ENCODE results near the gene OPCML.

OPCML gene

GRCh38 chr11:133300666-133301065, 231.6 kb downstream of the OPCML start:
- no peak for DNase-seq (ENCODE audit: low read depth in 2 of 2)

- no peak for DNase-seq (ENCODE audit: low read depth in 2 of 2)
Measured at GRCh38 chr11:133291780-133292179, 240.5 kb downstream of the OPCML start.

GRCh38 chr11:133285359-133285758, 246.9 kb downstream of the OPCML start:
- no peak for DNase-seq (ENCODE audit: low read depth in 2 of 2)

GRCh38 chr11:133284156-133284555, 248.1 kb downstream of the OPCML start:
- DNase-seq (ENCODE audit: low read depth in 2 of 2) = no peak

GRCh38 chr11:133277886-133278285, 254.4 kb downstream of the OPCML start:
- no peak for DNase-seq (ENCODE audit: low read depth in 2 of 2)

GRCh38 chr11:133271871-133272776, 260.2 kb downstream of the OPCML start:
- no peak for DNase-seq (ENCODE audit: low read depth in 2 of 2)

- DNase-seq (ENCODE audit: low read depth in 2 of 2) = no peak
Measured at GRCh38 chr11:133271206-133271605, 261.1 kb downstream of the OPCML start.

- DNase-seq (ENCODE audit: low read depth in 2 of 2) = no peak
Measured at GRCh38 chr11:133269267-133269666, 263.0 kb downstream of the OPCML start.

- DNase-seq (ENCODE audit: low read depth in 2 of 2) = no peak
Measured at GRCh38 chr11:133266986-133267385, 265.3 kb downstream of the OPCML start.

- DNase-seq (ENCODE audit: low read depth in 2 of 2) = no peak
Measured at GRCh38 chr11:133265530-133266035, 266.7 kb downstream of the OPCML start.

- no peak for DNase-seq (ENCODE audit: low read depth in 2 of 2)
Measured at GRCh38 chr11:133263332-133263731, 269.0 kb downstream of the OPCML start.

GRCh38 chr11:133258751-133259150, 273.6 kb downstream of the OPCML start:
- no peak for DNase-seq (ENCODE audit: low read depth in 2 of 2)

GRCh38 chr11:133254601-133255000, 277.7 kb downstream of the OPCML start:
- DNase-seq (ENCODE audit: low read depth in 2 of 2) = no peak

- no peak for DNase-seq (ENCODE audit: low read depth in 2 of 2)
Measured at GRCh38 chr11:133253570-133253969, 278.7 kb downstream of the OPCML start.

- DNase-seq (ENCODE audit: low read depth in 2 of 2) = no peak
Measured at GRCh38 chr11:133251841-133252240, 280.5 kb downstream of the OPCML start.

GRCh38 chr11:133249530-133249929, 282.8 kb downstream of the OPCML start:
- DNase-seq (ENCODE audit: low read depth in 2 of 2) = no peak

GRCh38 chr11:133249065-133249464, 283.2 kb downstream of the OPCML start:
- no peak for DNase-seq (ENCODE audit: low read depth in 2 of 2)

- DNase-seq (ENCODE audit: low read depth in 2 of 2) = no peak
Measured at GRCh38 chr11:133243832-133244231, 288.5 kb downstream of the OPCML start.

- no peak for DNase-seq (ENCODE audit: low read depth in 2 of 2)
Measured at GRCh38 chr11:133240908-133241655, 291.2 kb downstream of the OPCML start.

GRCh38 chr11:133239575-133239974, 292.7 kb downstream of the OPCML start:
- no peak for DNase-seq (ENCODE audit: low read depth in 2 of 2)

GRCh38 chr11:133238495-133238894, 293.8 kb downstream of the OPCML start:
- DNase-seq (ENCODE audit: low read depth in 2 of 2) = no peak

GRCh38 chr11:133238027-133238426, 294.3 kb downstream of the OPCML start:
- no peak for DNase-seq (ENCODE audit: low read depth in 2 of 2)

- DNase-seq (ENCODE audit: low read depth in 2 of 2) = no peak
Measured at GRCh38 chr11:133235381-133235780, 296.9 kb downstream of the OPCML start.

Data from stimulated activated CD4-positive, alpha-beta T cell treated with anti-CD3 and anti-CD28 coated beads, Interleukin-15, amount 100 ng/mL, for 48 hours (primary cell).